Left forelimb (tissue), 1 donor: ENCODE measurements around the gene PPP1R9A.

Experiments used
- DNase-seq: peaks from one replicate; pipeline ENCODE4 v3.0.0-alpha.2; 2018; ENCODE audit warnings: low spot score

Gene PPP1R9A

DNA sequence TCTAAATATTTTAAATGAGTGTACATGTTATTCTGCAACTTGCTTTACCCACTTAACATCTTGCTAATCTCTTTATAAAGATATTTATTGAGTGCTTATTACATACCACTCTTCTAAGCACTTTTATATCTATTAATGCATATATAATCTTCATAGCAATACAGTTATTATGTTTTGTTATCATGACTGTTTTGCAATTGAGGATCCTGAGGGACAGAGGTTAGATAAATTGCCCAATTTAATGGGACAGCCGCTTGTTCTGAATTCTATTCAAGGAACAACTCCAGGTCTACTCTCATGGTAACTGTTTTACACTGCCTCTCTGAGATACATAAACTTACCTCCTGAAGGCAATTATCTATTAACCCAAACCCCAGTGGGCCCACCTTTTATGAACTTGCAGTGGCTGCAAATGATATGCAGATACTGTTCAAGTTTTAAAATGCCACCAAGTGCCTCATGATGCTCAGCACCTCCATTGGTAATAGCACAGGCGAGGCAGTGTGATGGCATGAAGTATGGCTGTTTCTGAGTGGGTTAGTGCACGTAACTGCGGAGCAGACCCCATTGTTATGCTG, 356.5 kb downstream of the PPP1R9A start:
- no peak for DNase-seq

DNA sequence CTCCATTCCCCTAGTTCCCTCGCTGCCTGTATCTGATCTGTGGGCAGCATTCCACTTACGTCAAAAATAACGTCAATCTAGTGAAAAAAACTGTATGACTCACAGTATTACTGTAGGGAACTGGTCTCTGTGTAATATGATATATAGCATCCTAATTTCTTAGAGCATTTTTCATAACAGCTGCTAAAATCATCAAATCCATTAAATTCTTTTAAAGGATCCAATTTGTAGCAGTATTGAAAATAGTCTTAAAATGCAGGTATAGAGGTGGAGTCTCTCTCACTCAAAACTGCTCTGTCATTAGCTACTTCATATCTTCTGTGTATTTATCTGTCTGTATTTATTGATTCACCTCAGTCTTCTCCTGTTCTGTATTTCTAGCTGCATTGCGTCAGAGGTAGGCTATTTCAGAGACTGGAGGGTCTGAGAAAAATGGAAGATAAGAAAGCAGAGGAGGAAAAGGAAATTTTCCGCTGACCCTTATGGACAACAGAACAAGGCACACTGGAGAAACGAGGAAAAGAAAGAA, 357.0 kb downstream of the PPP1R9A start:
- no peak for DNase-seq

DNA sequence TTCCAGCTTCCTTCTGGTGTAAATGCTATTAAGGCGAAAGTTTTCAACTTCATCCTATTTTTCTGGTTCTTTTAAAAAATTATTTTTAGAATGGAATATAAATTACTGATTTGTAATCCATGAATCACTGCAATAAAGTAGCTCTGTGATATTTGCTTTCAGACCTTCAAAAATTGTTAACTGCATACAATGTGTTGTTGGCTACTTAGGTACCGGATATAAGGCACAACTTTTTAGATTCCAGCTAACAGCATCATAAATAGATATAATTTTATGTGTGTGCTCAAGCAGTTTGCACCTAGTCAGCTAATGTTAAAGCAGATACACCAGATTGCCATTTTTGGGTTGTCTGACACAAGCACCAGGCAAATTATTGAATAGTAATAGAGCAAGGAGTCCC, 358.2 kb downstream of the PPP1R9A start:
- no peak for DNase-seq

- DNase-seq = no peak
Observed at GRCh38 chr7:95267754-95268153, 360.4 kb downstream of the PPP1R9A start.

DNA sequence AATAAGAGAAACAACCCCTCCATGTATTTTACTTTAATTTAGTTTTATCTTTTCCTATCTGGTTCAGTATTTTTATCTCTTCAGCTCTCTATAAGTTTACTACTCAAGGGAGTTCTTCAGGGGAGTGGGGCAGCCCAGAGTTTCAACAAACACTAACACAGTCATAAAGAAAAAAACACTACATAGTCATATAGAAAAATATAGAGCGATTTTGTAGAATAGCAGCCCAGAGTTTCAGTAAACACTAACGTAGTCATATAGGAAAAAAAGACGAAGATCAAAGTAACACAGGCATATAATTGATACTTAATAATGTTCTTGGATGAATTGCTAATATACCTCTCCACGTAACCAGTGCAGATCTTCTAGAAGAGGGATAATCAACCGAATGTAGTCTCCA, 362.2 kb downstream of the PPP1R9A start:
- DNase-seq = no peak

DNA sequence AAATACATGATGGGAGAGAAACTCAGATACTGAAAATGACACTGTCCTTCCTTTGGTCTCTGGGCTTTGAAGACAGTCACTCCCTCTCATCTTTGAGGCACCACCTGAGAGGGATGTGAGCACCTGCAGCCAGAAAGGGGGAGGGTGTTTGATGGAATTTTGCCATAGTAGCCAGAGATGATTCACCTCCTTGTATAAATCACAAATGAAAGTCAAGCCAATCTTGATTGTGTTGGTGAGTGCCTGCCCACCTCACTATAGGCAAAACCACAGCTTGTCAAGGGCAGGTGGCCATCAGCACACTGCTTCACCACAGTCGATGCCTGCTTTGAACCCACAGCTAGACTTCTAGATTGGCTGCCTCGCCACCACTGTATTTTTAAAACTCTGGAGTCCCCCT, 368.7 kb downstream of the PPP1R9A start:
- DNase-seq = no peak

GRCh38 chr7:95279417-95279816, 372.0 kb downstream of the PPP1R9A start:
- no peak for DNase-seq

DNA sequence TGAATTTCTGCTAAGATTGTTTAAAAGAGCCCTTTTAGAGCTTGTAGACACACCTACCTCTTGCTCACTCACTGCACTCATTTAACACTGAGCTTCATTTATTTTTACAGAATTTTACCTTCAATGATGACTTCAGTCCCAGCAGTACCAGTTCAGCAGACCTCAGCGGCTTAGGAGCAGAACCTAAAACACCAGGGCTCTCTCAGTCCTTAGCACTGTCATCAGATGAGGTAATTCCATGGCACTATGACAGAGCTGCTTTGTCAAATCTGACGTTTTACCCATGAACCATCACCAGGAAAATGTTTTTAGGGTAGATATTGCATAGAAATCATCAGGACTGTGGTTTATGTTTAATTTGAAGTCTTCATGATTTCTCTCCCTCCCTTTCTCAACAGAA, 378.7 kb downstream of the PPP1R9A start:
- DNase-seq = no peak

DNA sequence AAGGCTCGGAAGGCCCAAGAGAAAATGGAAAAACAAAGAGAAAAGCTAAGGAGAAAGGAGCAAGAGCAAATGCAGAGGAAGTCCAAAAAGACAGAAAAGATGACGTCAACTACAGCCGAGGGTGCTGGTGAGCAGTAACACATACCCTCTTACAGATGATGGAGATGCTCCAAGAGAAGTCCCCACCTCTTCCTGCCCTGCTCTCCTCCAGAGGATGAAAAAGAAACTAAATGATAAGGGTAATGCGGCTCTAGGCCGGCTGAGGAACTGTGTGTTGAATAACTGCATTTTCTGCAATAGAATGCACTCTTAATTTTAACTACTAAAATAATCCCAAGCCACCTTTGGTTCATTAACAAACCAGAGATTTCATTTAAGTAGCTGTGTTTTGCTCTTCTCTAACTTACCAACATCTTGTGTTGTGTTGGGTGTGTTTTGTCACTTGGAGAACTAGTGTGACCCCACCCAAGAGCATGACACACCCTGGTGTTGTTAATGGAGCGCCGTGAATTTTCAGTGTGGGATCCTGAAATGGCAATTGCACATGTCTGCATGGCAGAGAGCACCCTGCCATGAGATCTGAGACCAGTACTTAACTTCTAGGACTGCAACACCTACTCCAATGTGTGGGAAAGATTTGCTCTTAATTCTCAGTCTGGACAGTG, 382.9 kb downstream of the PPP1R9A start:
- no peak for DNase-seq

- DNase-seq = no peak
Observed at GRCh38 chr7:95295397-95295796, 388.0 kb downstream of the PPP1R9A start.

DNA sequence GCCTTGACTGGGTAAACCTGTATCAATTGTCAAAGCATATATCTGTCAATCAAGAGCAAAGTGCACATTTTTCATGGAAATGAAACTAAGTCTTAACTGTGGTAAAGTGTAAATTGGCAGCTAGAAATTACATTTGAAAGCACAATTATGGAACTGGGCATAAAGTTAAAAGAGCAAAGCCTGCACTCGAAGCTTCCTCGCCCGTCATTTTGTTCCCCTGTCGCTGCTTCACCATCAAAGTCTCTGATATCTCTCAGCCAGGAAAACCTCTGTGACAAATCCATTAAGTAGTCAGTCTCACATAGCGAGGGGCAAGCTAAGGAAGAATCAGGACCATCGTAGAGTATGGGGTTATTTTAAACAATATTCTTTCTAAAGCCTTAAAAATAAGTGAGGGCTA, 389.1 kb downstream of the PPP1R9A start:
- no peak for DNase-seq

- no peak for DNase-seq
Observed at GRCh38 chr7:95297041-95297440, 389.6 kb downstream of the PPP1R9A start.

- no peak for DNase-seq
Observed at GRCh38 chr7:95298091-95298490, 390.7 kb downstream of the PPP1R9A start.

DNA sequence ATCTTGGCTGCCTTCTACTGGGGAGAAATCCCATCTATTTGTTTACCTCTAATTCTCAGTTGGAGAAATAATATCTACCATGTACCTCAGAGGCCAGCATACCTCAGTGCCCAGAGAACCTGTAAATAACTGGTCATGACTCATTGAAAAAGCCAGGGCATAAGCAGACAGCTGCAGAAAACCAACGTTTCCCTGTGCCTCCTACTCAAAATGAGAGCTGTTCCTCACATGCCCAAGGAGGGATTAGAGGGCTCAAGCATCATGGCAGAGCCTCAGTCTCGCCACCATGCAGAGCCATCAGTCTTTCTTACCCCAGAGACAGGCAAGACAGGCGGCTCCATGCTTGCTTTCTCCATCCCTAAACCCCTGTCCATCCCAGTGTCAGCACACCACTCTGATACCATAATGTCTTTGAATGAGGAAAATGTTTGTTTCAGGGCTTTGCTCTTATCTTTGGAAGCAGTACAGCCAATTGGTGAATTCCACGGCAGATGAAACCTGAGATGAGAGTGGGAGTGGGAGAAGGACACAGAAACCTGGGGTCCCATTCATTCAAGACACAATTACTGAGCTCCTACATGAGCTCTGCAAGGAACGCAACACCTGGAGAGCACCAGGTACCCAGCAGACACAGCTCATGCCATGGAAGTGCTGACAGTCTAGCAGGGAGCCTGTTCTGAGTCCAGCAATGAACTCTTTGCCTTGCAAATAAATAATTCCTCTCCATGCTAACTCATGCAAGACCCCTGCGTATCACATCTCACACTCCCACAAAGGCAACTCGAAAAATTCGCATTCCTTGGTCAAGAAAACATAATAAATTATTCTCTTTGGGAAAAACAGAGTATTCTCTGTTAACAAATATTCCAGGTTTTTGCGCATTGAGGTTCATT, 395.9 kb downstream of the PPP1R9A start:
- DNase-seq = no peak

- DNase-seq = no peak
Observed at GRCh38 chr7:95304990-95305389, 397.6 kb downstream of the PPP1R9A start.

- DNase-seq = no peak
Observed at GRCh38 chr7:95309951-95310350, 402.6 kb downstream of the PPP1R9A start.

DNA sequence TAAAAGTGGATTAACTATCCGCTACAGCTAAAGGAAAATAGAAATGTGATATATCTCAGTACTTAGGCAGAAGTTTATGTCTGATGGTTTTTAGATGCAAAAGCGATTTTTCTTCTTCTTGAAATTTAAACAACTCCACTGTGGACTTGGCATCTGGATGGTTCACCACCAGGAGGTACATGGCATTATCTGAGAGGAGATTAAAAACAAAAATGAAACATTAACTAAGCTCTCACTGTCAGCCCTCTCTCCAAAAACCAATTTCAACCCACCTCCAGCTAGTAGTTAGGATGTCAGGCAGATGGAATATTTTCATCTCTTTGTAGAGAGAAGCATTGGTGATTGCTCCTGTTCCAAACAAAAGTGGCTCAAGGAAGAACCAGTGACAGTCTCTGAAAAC, 404.0 kb downstream of the PPP1R9A start:
- no peak for DNase-seq

DNA sequence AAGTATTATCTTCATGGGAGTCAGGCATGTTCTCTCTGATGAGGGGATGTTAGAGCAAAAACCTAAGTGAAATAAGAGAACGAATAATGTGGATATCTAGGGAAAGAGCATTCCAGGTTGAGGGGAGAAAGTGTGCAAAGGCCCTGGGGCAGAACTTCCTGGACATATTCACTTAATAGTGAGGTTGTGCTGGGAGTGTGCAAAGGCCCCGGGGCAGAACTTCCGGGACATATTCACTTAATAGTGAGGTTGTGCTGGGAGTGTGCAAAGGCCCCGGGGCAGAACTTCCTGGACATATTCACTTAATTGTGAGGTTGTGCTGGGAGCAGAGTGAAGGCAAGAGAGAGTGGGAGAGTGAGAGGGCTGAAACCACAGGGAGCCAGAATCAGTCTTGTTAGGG, 405.2 kb downstream of the PPP1R9A start:
- DNase-seq = no peak

GRCh38 chr7:95316588-95316987, 409.2 kb downstream of the PPP1R9A start:
- no peak for DNase-seq

DNA sequence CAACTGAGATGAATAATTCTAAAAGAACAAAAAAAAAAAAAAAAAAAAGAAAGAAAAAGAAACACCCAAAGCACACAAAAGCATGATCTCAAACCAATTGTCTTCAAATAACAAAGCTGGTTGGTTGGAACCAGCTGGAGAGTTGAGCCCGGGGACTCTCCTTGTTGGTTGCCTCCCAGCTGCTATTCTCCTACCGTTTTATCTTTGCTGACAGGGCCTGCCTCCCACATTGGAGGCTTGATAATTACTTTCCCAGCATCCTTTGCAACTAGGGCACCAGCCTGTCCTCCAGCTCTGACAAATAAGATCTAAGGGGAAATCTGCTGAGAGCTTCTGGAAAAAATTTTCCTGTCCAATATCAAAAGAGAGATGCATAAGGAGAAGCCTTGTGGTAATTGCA, 410.2 kb downstream of the PPP1R9A start:
- DNase-seq = no peak

GRCh38 chr7:95317966-95318365, 410.6 kb downstream of the PPP1R9A start:
- DNase-seq = no peak

DNA sequence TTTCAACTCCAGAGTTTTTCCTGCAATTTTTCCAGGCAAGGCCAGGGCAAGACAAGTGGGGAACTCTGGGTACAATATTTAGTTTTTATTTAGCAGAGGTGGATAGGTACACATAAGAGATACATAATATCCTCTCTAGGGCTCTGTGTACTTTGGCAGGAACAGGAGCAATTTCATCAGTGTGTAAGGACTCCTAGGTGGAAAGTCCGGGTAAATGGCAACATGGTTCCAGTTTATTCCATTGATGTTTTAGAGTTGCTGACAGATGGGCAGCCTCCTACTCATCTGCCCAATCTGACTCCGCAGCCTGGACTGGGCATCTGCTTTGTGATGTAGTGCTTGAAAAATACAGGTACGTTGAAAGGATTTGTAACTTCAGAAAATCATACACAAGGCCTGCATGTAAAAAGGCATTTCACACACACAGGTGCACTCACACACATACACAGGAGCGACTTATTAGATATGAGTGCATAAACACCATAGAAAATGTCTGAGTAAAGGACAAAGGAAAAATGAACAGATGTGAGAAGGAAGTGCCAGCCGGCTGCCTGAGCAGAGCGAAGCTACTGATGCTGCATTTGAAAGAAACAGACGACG, 411.2 kb downstream of the PPP1R9A start:
- DNase-seq = no peak

GRCh38 chr7:95319570-95319969, 412.2 kb downstream of the PPP1R9A start:
- no peak for DNase-seq
